Measurements from ENCODE around the gene CDH4. TPM values are rescaled to one million over a fixed set of nuclear protein-coding genes. Genes with fewer than 3 reads are reported as not detected.

CDH4 gene
- total RNA-seq, 1 experiment from 2014 or later = 5.3 TPM

GRCh38 chr20:61420056-61420455, 168.0 kb downstream of the CDH4 start:
- DNase-seq (ENCODE audit: low spot score) (no peak), ATAC-seq (no peak)

More at GRCh38 chr20:61420056-61420455, 168.0 kb downstream of the CDH4 start:
- H3K4me1 Mint-ChIP-seq = peaks cover 14% of the 10 kb centered on the region
- ChIA-PET POLR2A (no interaction called here), CTCF (interaction anchor here (1.0 kb wide), 1 partner anchor 94 kb away, joined by 3 read pairs; no protein-coding TSS in a partner anchor)
- no peak overlapping the region for H3K4me3 Mint-ChIP-seq
- peaks cover 4% of the 10 kb centered on the region; the same call in 1 of the 2 replicates for H3K9me3 Mint-ChIP-seq
- no peak for TF ChIP-seq ZNF317 (CRISPR knock-in tag; IDR thresholded peaks at IDR 0.05; ENCODE audit: borderline replicate concordance, low read depth)
- TF ChIP-seq, protein P1, sequence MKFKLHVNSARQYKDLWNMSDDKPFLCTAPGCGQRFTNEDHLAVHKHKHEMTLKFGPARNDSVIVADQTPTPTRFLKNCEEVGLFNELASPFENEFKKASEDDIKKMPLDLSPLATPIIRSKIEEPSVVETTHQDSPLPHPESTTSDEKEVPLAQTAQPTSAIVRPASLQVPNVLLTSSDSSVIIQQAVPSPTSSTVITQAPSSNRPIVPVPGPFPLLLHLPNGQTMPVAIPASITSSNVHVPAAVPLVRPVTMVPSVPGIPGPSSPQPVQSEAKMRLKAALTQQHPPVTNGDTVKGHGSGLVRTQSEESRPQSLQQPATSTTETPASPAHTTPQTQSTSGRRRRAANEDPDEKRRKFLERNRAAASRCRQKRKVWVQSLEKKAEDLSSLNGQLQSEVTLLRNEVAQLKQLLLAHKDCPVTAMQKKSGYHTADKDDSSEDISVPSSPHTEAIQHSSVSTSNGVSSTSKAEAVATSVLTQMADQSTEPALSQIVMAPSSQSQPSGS (CRISPR knock-in tag; IDR thresholded peaks at IDR 0.05; ENCODE audit: borderline replicate concordance, low read depth) = no peak
- TF ChIP-seq, protein P2, sequence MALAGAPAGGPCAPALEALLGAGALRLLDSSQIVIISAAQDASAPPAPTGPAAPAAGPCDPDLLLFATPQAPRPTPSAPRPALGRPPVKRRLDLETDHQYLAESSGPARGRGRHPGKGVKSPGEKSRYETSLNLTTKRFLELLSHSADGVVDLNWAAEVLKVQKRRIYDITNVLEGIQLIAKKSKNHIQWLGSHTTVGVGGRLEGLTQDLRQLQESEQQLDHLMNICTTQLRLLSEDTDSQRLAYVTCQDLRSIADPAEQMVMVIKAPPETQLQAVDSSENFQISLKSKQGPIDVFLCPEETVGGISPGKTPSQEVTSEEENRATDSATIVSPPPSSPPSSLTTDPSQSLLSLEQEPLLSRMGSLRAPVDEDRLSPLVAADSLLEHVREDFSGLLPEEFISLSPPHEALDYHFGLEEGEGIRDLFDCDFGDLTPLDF (CRISPR knock-in tag; IDR thresholded peaks at IDR 0.05) = no peak
- no peak for TF ChIP-seq NFATC4 (CRISPR knock-in tag; IDR thresholded peaks at IDR 0.05)
- no peak for TF ChIP-seq NR1H2 (CRISPR knock-in tag; IDR thresholded peaks at IDR 0.05)
- no peak for TF ChIP-seq TP53 (CRISPR knock-in tag; IDR thresholded peaks at IDR 0.05)
- TF ChIP-seq, protein P3, sequence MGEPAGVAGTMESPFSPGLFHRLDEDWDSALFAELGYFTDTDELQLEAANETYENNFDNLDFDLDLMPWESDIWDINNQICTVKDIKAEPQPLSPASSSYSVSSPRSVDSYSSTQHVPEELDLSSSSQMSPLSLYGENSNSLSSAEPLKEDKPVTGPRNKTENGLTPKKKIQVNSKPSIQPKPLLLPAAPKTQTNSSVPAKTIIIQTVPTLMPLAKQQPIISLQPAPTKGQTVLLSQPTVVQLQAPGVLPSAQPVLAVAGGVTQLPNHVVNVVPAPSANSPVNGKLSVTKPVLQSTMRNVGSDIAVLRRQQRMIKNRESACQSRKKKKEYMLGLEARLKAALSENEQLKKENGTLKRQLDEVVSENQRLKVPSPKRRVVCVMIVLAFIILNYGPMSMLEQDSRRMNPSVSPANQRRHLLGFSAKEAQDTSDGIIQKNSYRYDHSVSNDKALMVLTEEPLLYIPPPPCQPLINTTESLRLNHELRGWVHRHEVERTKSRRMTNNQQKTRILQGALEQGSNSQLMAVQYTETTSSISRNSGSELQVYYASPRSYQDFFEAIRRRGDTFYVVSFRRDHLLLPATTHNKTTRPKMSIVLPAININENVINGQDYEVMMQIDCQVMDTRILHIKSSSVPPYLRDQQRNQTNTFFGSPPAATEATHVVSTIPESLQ (CRISPR knock-in tag; IDR thresholded peaks at IDR 0.05) = no peak
- no peak for TF ChIP-seq HMGA2 (CRISPR knock-in tag; IDR thresholded peaks at IDR 0.05)
- TF ChIP-seq CREM (CRISPR knock-in tag; IDR thresholded peaks at IDR 0.05) = no peak
- no peak for TF ChIP-seq ZNF532 (CRISPR knock-in tag; IDR thresholded peaks at IDR 0.05; ENCODE audit: borderline replicate concordance)
- no peak for TF ChIP-seq FOXP4 (CRISPR knock-in tag; IDR thresholded peaks at IDR 0.05)
- no peak for TF ChIP-seq ARID4B (CRISPR knock-in tag; IDR thresholded peaks at IDR 0.05; ENCODE audit: borderline replicate concordance)
- TF ChIP-seq ZNF232 (CRISPR knock-in tag; IDR thresholded peaks at IDR 0.05) = no peak
- no peak overlapping the region for H3K27ac Mint-ChIP-seq
- peaks cover 48% of the 10 kb centered on the region for H3K27me3 Mint-ChIP-seq (ENCODE audit: low read depth)
- H3K36me3 Mint-ChIP-seq = no peaks in the 10 kb centered on the region
